CD8-positive, alpha-beta memory T cell (primary cell): ENCODE data around the gene TDRD5. TPM values are rescaled to one million over a fixed set of nuclear protein-coding genes. Genes with fewer than 3 reads are reported as not detected.

ENCODE experiments used
- CTCF ChIA-PET: fragments of 350-600 bp; sonication (Branson Sonifier 250); formaldehyde crosslinking; loops from one replicate; lab custom pipeline; 2021; ENCODE audit warnings: antibody characterized with exemption; lab: Charles Lee
- POLR2A ChIA-PET: fragments of 350-600 bp; sonication (Branson Sonifier 250); formaldehyde crosslinking; loops from one replicate; lab custom pipeline; 2021; ENCODE audit warnings: antibody characterized with exemption; lab: Charles Lee
- DNase-seq, 5 donors: peaks; one replicate each; pipeline versions ENCODE4 v3.0.0 to v3.0.0-alpha.2; 2020 to 2022; ENCODE audit warnings: mixed read lengths in 1 of 5
- H3K27ac ChIP-seq: one replicate; pipeline ENCODE4 v1.7.0; 2013; ENCODE audit warnings: low read depth, mild to moderate bottlenecking, low read length, moderate library complexity
- H3K27me3 ChIP-seq: 2 replicates; pipeline ENCODE4 v1.7.0; 2013; ENCODE audit warnings: low read length, mild to moderate bottlenecking; ENCODE audit not compliant: insufficient read depth, poor library complexity, severe bottlenecking
- H3K36me3 ChIP-seq: 2 replicates; pipeline ENCODE4 v1.7.0; 2013; ENCODE audit warnings: mild to moderate bottlenecking, low read length, moderate library complexity; ENCODE audit not compliant: insufficient read depth
- H3K4me1 ChIP-seq: 2 replicates; pipeline ENCODE4 v1.7.0; 2013; ENCODE audit warnings: mild to moderate bottlenecking, low read length, moderate library complexity; ENCODE audit not compliant: insufficient read depth
- H3K4me3 ChIP-seq: 2 replicates; pipeline ENCODE4 v1.7.0; 2013; ENCODE audit warnings: mild to moderate bottlenecking, low read length
- H3K9me3 ChIP-seq: 2 replicates; pipeline ENCODE4 v1.7.0; 2013; ENCODE audit warnings: mild to moderate bottlenecking, low read length
- H3K27ac Mint-ChIP-seq, 8 donors: one replicate each; pipeline ENCODE4 v1.8.0; 2020 to 2021; ENCODE audit warnings: mixed read lengths in 8 of 8, mild to moderate bottlenecking in 6 of 8, inconsistent platforms in 3 of 8, moderate library complexity in 3 of 8
- H3K27me3 Mint-ChIP-seq, 2 donors: one replicate each; pipeline ENCODE4 v1.8.0; 2020 to 2021; ENCODE audit warnings: mixed read lengths in 2 of 2, mild to moderate bottlenecking in 1 of 2, moderate library complexity in 1 of 2
- H3K36me3 Mint-ChIP-seq, 3 donors: one replicate each; pipeline ENCODE4 v1.8.0; 2020 to 2021; ENCODE audit warnings: mixed read lengths in 3 of 3, inconsistent platforms in 1 of 3, mild to moderate bottlenecking in 1 of 3
- H3K4me1 Mint-ChIP-seq, 3 donors: one replicate each; pipeline ENCODE4 v1.8.0; 2020 to 2021; ENCODE audit warnings: mixed read lengths in 3 of 3, inconsistent platforms in 1 of 3, mild to moderate bottlenecking in 1 of 3
- H3K4me3 Mint-ChIP-seq, 7 donors: one replicate each; pipeline ENCODE4 v1.8.0; 2020 to 2021; ENCODE audit warnings: mixed read lengths in 7 of 7, mild to moderate bottlenecking in 6 of 7, moderate library complexity in 4 of 7, inconsistent platforms in 2 of 7
- H3K9me3 Mint-ChIP-seq, 5 donors: one replicate each; pipeline ENCODE4 v1.8.0; 2020 to 2022; ENCODE audit warnings: mixed read lengths in 5 of 5, mild to moderate bottlenecking in 3 of 5, moderate library complexity in 2 of 5, inconsistent platforms in 1 of 5
- polyA plus RNA-seq: library from polyadenylated mRNA; unstranded; fragments of 300-500 nt; fragmentation: Illumina TruSeq; gene quantifications from one replicate; pipeline ENCODE4 v1.2.3, GENCODE V29; 2021
- total RNA-seq, 2 experiments: library from RNA; stranded (reverse); gene quantifications; one replicate each; pipeline ENCODE4 v1.2.3, GENCODE V29; 2021

TDRD5 gene
- total and polyA plus RNA-seq, 3 experiments from 2014 or later, result not detected

- Histone ChIP-seq H3K9me3 (no peaks in the 10 kb centered on the region), H3K4me3 (no peak overlapping the region), H3K4me1 (peaks cover 4% of the 10 kb centered on the region), H3K27ac (no peak overlapping the region), H3K27me3 (no peaks in the 10 kb centered on the region), H3K36me3 (no peaks in the 10 kb centered on the region)
- CTCF ChIA-PET, result interaction anchor here (0.7 to 11.8 kb wide), 10 partner anchors 10 to 782 kb away, joined by 3 to 70 read pairs (median 4); no protein-coding TSS in a partner anchor
- no peaks in the 10 kb centered on the region for H3K36me3 Mint-ChIP-seq
- no peak overlapping the region for H3K4me3 Mint-ChIP-seq
- H3K27me3 Mint-ChIP-seq, result peaks cover 0 to 10% of the 10 kb centered on the region in 2 donors
- POLR2A ChIA-PET, result no interaction called here
- H3K9me3 Mint-ChIP-seq, result no peaks in the 10 kb centered on the region
- peak overlapping the region in 2 of 8 donors; percentile 18 to 40 for H3K27ac Mint-ChIP-seq
- peak; percentile 25 to 54 (median 31) for DNase-seq
- H3K4me1 Mint-ChIP-seq, result peaks cover 0 to 5% (median 5%) of the 10 kb centered on the region in 3 donors
Measured at GRCh38 chr1:179706339-179706941, 114.8 kb downstream of the TDRD5 start.

- Histone ChIP-seq H3K27ac (no peak overlapping the region), H3K4me3 (no peak overlapping the region), H3K36me3 (no peaks in the 10 kb centered on the region), H3K27me3 (no peaks in the 10 kb centered on the region), H3K4me1 (peaks cover 4% of the 10 kb centered on the region), H3K9me3 (no peaks in the 10 kb centered on the region)
- Mint-ChIP-seq H3K27me3 (peaks cover 0 to 10% of the 10 kb centered on the region in 2 donors), H3K36me3 (no peaks in the 10 kb centered on the region), H3K9me3 (peaks cover 0 to 5% (median 0%) of the 10 kb centered on the region in 5 donors), H3K4me1 (peaks cover 0 to 5% (median 5%) of the 10 kb centered on the region in 3 donors), H3K4me3 (no peak overlapping the region), H3K27ac (no peak overlapping the region)
- POLR2A ChIA-PET, result no interaction called here
- CTCF ChIA-PET, result interaction anchor here (5.1 to 11.8 kb wide), 2 partner anchors 102 to 107 kb away, joined by 62 to 70 read pairs; no protein-coding TSS in a partner anchor
- DNase-seq, result no peak
Measured at GRCh38 chr1:179707406-179707805, 115.8 kb downstream of the TDRD5 start.

- POLR2A ChIA-PET, result no interaction called here
- Mint-ChIP-seq H3K9me3 (peaks cover 5 to 12% (median 6%) of the 10 kb centered on the region in 5 donors), H3K4me3 (no peak overlapping the region), H3K4me1 (peaks cover 0 to 5% (median 5%) of the 10 kb centered on the region in 3 donors), H3K36me3 (no peaks in the 10 kb centered on the region), H3K27ac (no peak overlapping the region), H3K27me3 (peaks cover 0 to 10% of the 10 kb centered on the region in 2 donors)
- H3K9me3 ChIP-seq, result no peaks in the 10 kb centered on the region
- no peak for DNase-seq
- no peak overlapping the region for H3K27ac ChIP-seq
- H3K36me3 ChIP-seq, result no peaks in the 10 kb centered on the region
- H3K27me3 ChIP-seq, result no peaks in the 10 kb centered on the region
- peaks cover 4% of the 10 kb centered on the region for H3K4me1 ChIP-seq
- CTCF ChIA-PET, result interaction anchor here (1.3 to 11.8 kb wide), 2 partner anchors 102 to 106 kb away, joined by 3 to 70 read pairs; no protein-coding TSS in a partner anchor
- no peak overlapping the region for H3K4me3 ChIP-seq
Measured at GRCh38 chr1:179708434-179709195, 117.0 kb downstream of the TDRD5 start.

GRCh38 chr1:179709841-179710329, 118.3 kb downstream of the TDRD5 start:
- Histone ChIP-seq H3K9me3 (peaks cover 6% of the 10 kb centered on the region), H3K36me3 (no peaks in the 10 kb centered on the region), H3K27ac (no peak overlapping the region), H3K4me3 (no peak overlapping the region), H3K4me1 (peaks cover 4% of the 10 kb centered on the region), H3K27me3 (no peaks in the 10 kb centered on the region)
- Mint-ChIP-seq H3K4me1 (peaks cover 0 to 5% (median 5%) of the 10 kb centered on the region in 3 donors), H3K4me3 (no peak overlapping the region), H3K36me3 (no peaks in the 10 kb centered on the region), H3K27me3 (peaks cover 0 to 10% of the 10 kb centered on the region in 2 donors), H3K9me3 (peaks cover 14 to 23% (median 16%) of the 10 kb centered on the region in 5 donors), H3K27ac (peak overlapping the region in 2 of 8 donors; percentile 30 to 51)
- ChIA-PET CTCF (interaction anchor here (0.9 to 11.8 kb wide), 3 partner anchors 100 to 105 kb away, joined by 3 to 70 read pairs (median 4); no protein-coding TSS in a partner anchor), POLR2A (no interaction called here)
- DNase-seq, result peak in 3 of 5 donors; percentile 30 to 58 (median 34)

DNA sequence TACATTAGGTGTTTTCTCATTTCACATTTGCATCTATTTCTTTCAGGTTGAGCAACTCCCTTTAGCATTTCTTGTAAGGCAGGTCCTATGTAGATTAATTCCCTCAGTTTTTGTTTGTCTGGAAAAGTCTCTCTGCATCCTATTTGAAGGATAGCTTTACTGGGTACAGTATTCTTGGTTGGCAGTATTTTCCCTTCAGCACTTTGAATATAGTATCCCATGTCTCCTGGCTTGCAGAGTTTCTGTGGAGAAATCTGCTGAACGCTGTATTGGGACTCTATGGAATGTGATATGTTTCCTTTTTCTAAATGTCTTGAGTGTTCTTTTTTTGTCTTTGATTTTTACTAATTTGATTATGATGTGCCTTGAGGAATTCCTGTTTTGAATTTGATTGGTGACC, 122.5 kb downstream of the TDRD5 start:
- DNase-seq, result no peak
- POLR2A ChIA-PET, result no interaction called here
- CTCF ChIA-PET, result no interaction called here

GRCh38 chr1:179714623-179715022, 123.0 kb downstream of the TDRD5 start:
- peaks cover 1% of the 10 kb centered on the region for H3K4me1 ChIP-seq
- Mint-ChIP-seq H3K4me1 (peaks cover 0 to 4% (median 4%) of the 10 kb centered on the region in 3 donors), H3K27me3 (peaks cover 0 to 19% of the 10 kb centered on the region in 2 donors), H3K36me3 (no peaks in the 10 kb centered on the region), H3K9me3 (peaks cover 41 to 66% (median 53%) of the 10 kb centered on the region in 5 donors), H3K27ac (no peak overlapping the region), H3K4me3 (no peak overlapping the region)
- no peaks in the 10 kb centered on the region for H3K36me3 ChIP-seq
- H3K4me3 ChIP-seq, result no peak overlapping the region
- peaks cover 6% of the 10 kb centered on the region for H3K9me3 ChIP-seq
- H3K27me3 ChIP-seq, result no peaks in the 10 kb centered on the region
- ChIA-PET POLR2A (no interaction called here), CTCF (no interaction called here)
- no peak for DNase-seq
- no peak overlapping the region for H3K27ac ChIP-seq

More for the DNA sequence above, 122.5 kb downstream of the TDRD5 start:
- Mint-ChIP-seq H3K4me1 (peaks cover 0 to 5% (median 5%) of the 10 kb centered on the region in 3 donors), H3K4me3 (no peak overlapping the region), H3K9me3 (peaks cover 36 to 61% (median 51%) of the 10 kb centered on the region in 5 donors), H3K27me3 (peaks cover 0 to 17% of the 10 kb centered on the region in 2 donors), H3K27ac (no peak overlapping the region), H3K36me3 (no peaks in the 10 kb centered on the region)
- no peaks in the 10 kb centered on the region for H3K36me3 ChIP-seq
- no peak overlapping the region for H3K4me3 ChIP-seq
- peaks cover 6% of the 10 kb centered on the region for H3K9me3 ChIP-seq
- no peak overlapping the region for H3K27ac ChIP-seq
- H3K4me1 ChIP-seq, result peaks cover 4% of the 10 kb centered on the region
- no peaks in the 10 kb centered on the region for H3K27me3 ChIP-seq

DNA sequence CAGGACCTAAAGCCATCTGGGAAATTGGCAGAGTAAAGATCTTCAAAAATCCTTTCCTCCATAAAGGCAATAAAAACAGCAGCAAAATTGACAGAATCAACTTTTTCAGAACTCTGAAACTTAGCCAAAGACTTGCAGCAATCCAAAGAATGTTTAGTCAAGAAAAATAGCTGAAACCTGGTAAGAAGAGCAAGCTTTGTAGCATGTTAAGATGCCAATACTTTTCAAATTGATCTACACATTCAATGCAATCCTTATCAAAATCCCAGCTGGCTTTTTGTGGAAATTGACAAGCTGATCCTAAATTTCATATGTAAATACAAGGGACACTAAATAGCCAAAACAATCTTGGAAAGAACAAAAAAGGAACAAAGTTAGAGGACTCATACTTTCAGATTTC, 127.6 kb downstream of the TDRD5 start:
- H3K27me3 ChIP-seq, result no peaks in the 10 kb centered on the region
- Mint-ChIP-seq H3K27me3 (peaks cover 2 to 14% of the 10 kb centered on the region in 2 donors), H3K4me3 (no peak overlapping the region), H3K27ac (no peak overlapping the region), H3K9me3 (peaks cover 38 to 59% (median 48%) of the 10 kb centered on the region in 5 donors), H3K4me1 (no peaks in the 10 kb centered on the region), H3K36me3 (no peaks in the 10 kb centered on the region)
- no peaks in the 10 kb centered on the region for H3K36me3 ChIP-seq
- H3K4me3 ChIP-seq, result no peak overlapping the region
- DNase-seq, result no peak
- no peak overlapping the region for H3K27ac ChIP-seq
- ChIA-PET POLR2A (no interaction called here), CTCF (no interaction called here)
- H3K9me3 ChIP-seq, result peaks cover 4% of the 10 kb centered on the region
- H3K4me1 ChIP-seq, result no peaks in the 10 kb centered on the region
